ENCODE measurements around the gene DCUN1D3. TPM values are rescaled to one million over a fixed set of nuclear protein-coding genes. Genes with fewer than 3 reads are reported as not detected.
A peak's percentile ranks its signal among the peaks of the same experiment; 100 is the strongest.

DCUN1D3 gene
- total and polyA plus RNA-seq, 3 donors from 2014 or later, result 15.2 to 19.5 (median 16.5) TPM

- peaks cover 48% of the 10 kb centered on the region for H3K4me1 ChIP-seq
- DNase-seq, result no peak
- H3K36me3 ChIP-seq (ENCODE audit: low read depth, missing control alignments), result no peaks in the 10 kb centered on the region
- 81 to 87% methylated on average over 3 of the region's 3 CpGs for WGBS, 2 donors
- H3K9me3 ChIP-seq, result no peaks in the 10 kb centered on the region
- no peak for TF ChIP-seq POLR2A (IDR thresholded peaks at IDR 0.05)
- no peak for TF ChIP-seq CTCF (IDR thresholded peaks at IDR 0.05)
- peak overlapping the region in 1 of 2 donors; percentile 37 for H3K27ac ChIP-seq
- no peak overlapping the region for H3K4me3 ChIP-seq
- H3K27me3 ChIP-seq, result no peaks in the 10 kb centered on the region
- intact Hi-C loops (cut with DNase I; ENCODE audit: low total_unique reads), result loop anchor here (10.0 kb wide), 1 partner anchor 51 kb away; the partner anchor contains the start of genes DCUN1D3 and LYRM1
These were observed 46.1 kb downstream of the DCUN1D3 start for GRCh38 chr16:20853981-20854620.

GRCh38 chr16:20853143-20853542 is 47.0 kb downstream of the DCUN1D3 start:
- no peaks in the 10 kb centered on the region for H3K36me3 ChIP-seq (ENCODE audit: low read depth, missing control alignments)
- 71 to 79% methylated on average over 5 of the region's 5 CpGs for WGBS, 2 donors
- peak overlapping the region in 1 of 2 donors; percentile 37 for H3K27ac ChIP-seq
- H3K27me3 ChIP-seq, result no peaks in the 10 kb centered on the region
- no peak for DNase-seq
- H3K4me3 ChIP-seq, result no peak overlapping the region
- intact Hi-C loops (cut with DNase I; ENCODE audit: low total_unique reads), result loop anchor here (10.0 kb wide), 1 partner anchor 52 kb away; the partner anchor contains the start of genes DCUN1D3 and LYRM1
- H3K4me1 ChIP-seq, result peaks cover 48% of the 10 kb centered on the region
- no peak for TF ChIP-seq CTCF (IDR thresholded peaks at IDR 0.05)
- TF ChIP-seq POLR2A (IDR thresholded peaks at IDR 0.05), result no peak
- H3K9me3 ChIP-seq, result no peaks in the 10 kb centered on the region

GRCh38 chr16:20851601-20852000 is 48.6 kb downstream of the DCUN1D3 start:
- peaks cover 39% of the 10 kb centered on the region for H3K4me1 ChIP-seq
- no peak for TF ChIP-seq POLR2A (IDR thresholded peaks at IDR 0.05)
- TF ChIP-seq CTCF (IDR thresholded peaks at IDR 0.05), result peak in 1 of 3 experiments; percentile 3
- H3K27me3 ChIP-seq, result no peaks in the 10 kb centered on the region
- peak overlapping the region; percentile 68 to 76 for H3K27ac ChIP-seq
- H3K4me3 ChIP-seq, result no peak overlapping the region
- no peaks in the 10 kb centered on the region for H3K9me3 ChIP-seq
- WGBS, 2 donors, result 18 to 34% methylated on average over 2 of the region's 2 CpGs
- intact Hi-C loops (cut with DNase I; ENCODE audit: low total_unique reads), result loop anchor here (10.0 kb wide), 1 partner anchor 53 kb away; the partner anchor contains the start of genes DCUN1D3 and LYRM1
- peak; percentile 92 for DNase-seq
- no peaks in the 10 kb centered on the region for H3K36me3 ChIP-seq (ENCODE audit: low read depth, missing control alignments)

- no peak for DNase-seq
- Histone ChIP-seq H3K4me3 (no peak overlapping the region), H3K27me3 (no peaks in the 10 kb centered on the region), H3K9me3 (no peaks in the 10 kb centered on the region), H3K27ac (peak overlapping the region; percentile 68 to 76), H3K36me3 (ENCODE audit: low read depth, missing control alignments) (no peaks in the 10 kb centered on the region), H3K4me1 (peaks cover 39% of the 10 kb centered on the region)
- intact Hi-C loops (cut with DNase I; ENCODE audit: low total_unique reads), result loop anchor here (10.0 kb wide), 1 partner anchor 54 kb away; the partner anchor contains the start of genes DCUN1D3 and LYRM1
- WGBS, 2 donors, result 50 to 64% methylated on average over 3 of the region's 3 CpGs
- TF ChIP-seq CTCF (IDR thresholded peaks at IDR 0.05) (no peak), POLR2A (IDR thresholded peaks at IDR 0.05) (no peak)
These were observed 49.2 kb downstream of the DCUN1D3 start for GRCh38 chr16:20850981-20851380.

Data from testis (tissue), 3 donors.